ENCODE measurements around the gene ACTG1. TPM values are rescaled to one million over a fixed set of nuclear protein-coding genes. Genes with fewer than 3 reads are reported as not detected.

The ACTG1 gene
- total RNA-seq, 4 donors from 2014 or later = 972 to 1,850 (median 1,126) TPM

GRCh38 chr17:81546906-81547613 lies 34.5 kb upstream of the ACTG1 start:
- no peak for TF ChIP-seq CTCF (IDR thresholded peaks at IDR 0.05)
- no peak for TF ChIP-seq POLR2AphosphoS5 (IDR thresholded peaks at IDR 0.05)
- no peak for TF ChIP-seq EP300 (IDR thresholded peaks at IDR 0.05)
- TF ChIP-seq POLR2A (IDR thresholded peaks at IDR 0.05; ENCODE audit: low read depth) = no peak
- whole genome bisulfite sequencing = 76% methylated on average over 18 of the region's 36 CpGs
- intact Hi-C loops (cut with DNase I) = no loop called here

GRCh38 chr17:81545160-81545949 lies 32.8 kb upstream of the ACTG1 start:
- H3K36me3 ChIP-seq = peaks cover 54 to 97% (median 96%) of the 10 kb centered on the region in 4 donors
- H3K27ac ChIP-seq (replicated peaks in 1 of 4) = no peak overlapping the region
- no peaks in the 10 kb centered on the region for H3K9me3 ChIP-seq
- H3K4me1 ChIP-seq = peaks cover 0 to 11% (median 4%) of the 10 kb centered on the region in 4 donors
- 84% methylated on average over 7 of the region's 24 CpGs for WGBS
- DNase-seq (ENCODE audit: extremely low spot score) = no peak
- H3K27me3 ChIP-seq = no peaks in the 10 kb centered on the region
- H3K4me3 ChIP-seq = no peak overlapping the region
- intact Hi-C loops (cut with DNase I) = no loop called here
- no peak for TF ChIP-seq POLR2A (IDR thresholded peaks at IDR 0.05; ENCODE audit: low read depth)

More at GRCh38 chr17:81546906-81547613, 34.5 kb upstream of the ACTG1 start:
- Histone ChIP-seq H3K9me3 (no peaks in the 10 kb centered on the region), H3K36me3 (peaks cover 46 to 88% (median 87%) of the 10 kb centered on the region in 4 donors), H3K4me3 (no peak overlapping the region), H3K27me3 (no peaks in the 10 kb centered on the region), H3K27ac (replicated peaks in 1 of 4) (no peak overlapping the region), H3K4me1 (peaks cover 11 to 25% (median 17%) of the 10 kb centered on the region in 4 donors)
- DNase-seq (ENCODE audit: extremely low spot score) = no peak

GRCh38 chr17:81544281-81544974 lies 31.8 kb upstream of the ACTG1 start:
- Histone ChIP-seq H3K4me1 (peaks cover 0 to 3% (median 0%) of the 10 kb centered on the region in 4 donors), H3K36me3 (peaks cover 52 to 97% (median 96%) of the 10 kb centered on the region in 4 donors), H3K27me3 (no peaks in the 10 kb centered on the region), H3K4me3 (no peak overlapping the region), H3K9me3 (no peaks in the 10 kb centered on the region), H3K27ac (replicated peaks in 1 of 4) (no peak overlapping the region)
- no peak for DNase-seq (ENCODE audit: extremely low spot score)
- intact Hi-C loops (cut with DNase I) = no loop called here
- WGBS = 89% methylated on average over 11 of the region's 16 CpGs
- TF ChIP-seq POLR2A (IDR thresholded peaks at IDR 0.05; ENCODE audit: low read depth) = no peak
- TF ChIP-seq EP300 (IDR thresholded peaks at IDR 0.05) = no peak
- TF ChIP-seq CTCF (IDR thresholded peaks at IDR 0.05) = no peak
- no peak for TF ChIP-seq POLR2AphosphoS5 (IDR thresholded peaks at IDR 0.05)

GRCh38 chr17:81543756-81544155 lies 31.2 kb upstream of the ACTG1 start:
- 97% methylated on average over 5 of the region's 15 CpGs for WGBS
- H3K36me3 ChIP-seq = peaks cover 46 to 97% (median 95%) of the 10 kb centered on the region in 4 donors
- intact Hi-C loops (cut with DNase I) = no loop called here

More at GRCh38 chr17:81543756-81544155, 31.2 kb upstream of the ACTG1 start:
- Histone ChIP-seq H3K27me3 (no peaks in the 10 kb centered on the region), H3K4me3 (no peak overlapping the region), H3K4me1 (no peaks in the 10 kb centered on the region), H3K9me3 (no peaks in the 10 kb centered on the region), H3K27ac (replicated peaks in 1 of 4) (no peak overlapping the region)
- TF ChIP-seq POLR2AphosphoS5 (IDR thresholded peaks at IDR 0.05) (no peak), EP300 (IDR thresholded peaks at IDR 0.05) (no peak), POLR2A (IDR thresholded peaks at IDR 0.05; ENCODE audit: low read depth) (no peak), CTCF (IDR thresholded peaks at IDR 0.05) (no peak)
- no peak for DNase-seq (ENCODE audit: extremely low spot score)

Measured in esophagus muscularis mucosa (tissue), 4 donors.